SU-DHL-6 (cell line): Measurements from ENCODE around the gene UTP18.

Source experiments
- H2AFZ ChIP-seq: fragments of 200-600 bp; sonication (generic); 2 replicates; pipeline ENCODE4 v1.6.1; 2014; ENCODE audit warnings: low read depth, mild to moderate bottlenecking, moderate library complexity, mixed read lengths, antibody characterized with exemption, low read length; ENCODE audit not compliant: severe bottlenecking
- H3F3A ChIP-seq: fragments of 200-600 bp; shearing (Covaris generic); 2 replicates; pipeline ENCODE4 v1.6.0; 2016; ENCODE audit warnings: antibody characterized with exemption, mild to moderate bottlenecking; ENCODE audit not compliant: insufficient read depth
- H3K27ac ChIP-seq: fragments of 200-600 bp; sonication (generic); 2 replicates; pipeline ENCODE4 v1.5.1; 2016; ENCODE audit warnings: low read depth, mild to moderate bottlenecking, low read length, moderate library complexity, mixed read lengths
- H3K27me3 ChIP-seq: fragments of 200-600 bp; sonication (generic), shearing (Covaris generic); 2 replicates; pipeline ENCODE4 v1.6.0; 2014; ENCODE audit warnings: mild to moderate bottlenecking, low read length
- H3K36me3 ChIP-seq: fragments of 200-600 bp; sonication (generic); 2 replicates; pipeline ENCODE4 v1.6.1; 2014; ENCODE audit warnings: mild to moderate bottlenecking, low read length, mixed read lengths
- H3K4me2 ChIP-seq: fragments of 300-600, 200-600 bp; shearing (Covaris generic), sonication (generic); 2 replicates; pipeline ENCODE4 v1.6.0; 2014; ENCODE audit warnings: low read length, low read depth, mild to moderate bottlenecking; ENCODE audit not compliant: poor library complexity, severe bottlenecking
- H3K4me3 ChIP-seq: fragments of 200-600 bp; sonication (generic); 2 replicates; pipeline ENCODE4 v1.5.1; 2014; ENCODE audit warnings: antibody characterized with exemption, low read length, mild to moderate bottlenecking, mixed read lengths; ENCODE audit not compliant: insufficient read depth, poor library complexity, severe bottlenecking
- H3K79me2 ChIP-seq: fragments of 200-600 bp; sonication (generic); 2 replicates; pipeline ENCODE4 v1.6.1; 2014; ENCODE audit warnings: mild to moderate bottlenecking, low read length, moderate library complexity; ENCODE audit not compliant: insufficient read depth
- H3K9ac ChIP-seq: fragments of 200-600 bp; sonication (generic); 2 replicates; pipeline ENCODE4 v1.7.0; 2014; ENCODE audit warnings: mild to moderate bottlenecking, low read length
- H3K9me2 ChIP-seq: fragments of 200-600 bp; sonication (generic); replicated peaks from 2 replicates; pipeline ENCODE4 v1.6.1; 2014; ENCODE audit warnings: low read length; ENCODE audit not compliant: insufficient read depth
- H3K9me3 ChIP-seq: fragments of 200-600 bp; sonication (generic); 2 replicates; pipeline ENCODE4 v1.6.1; 2014; ENCODE audit warnings: low read length, mixed read lengths; ENCODE audit not compliant: insufficient read depth
- H4K20me1 ChIP-seq: fragments of 200-600 bp; sonication (generic); 2 replicates; pipeline ENCODE4 v1.6.1; 2014; ENCODE audit warnings: low read depth, mild to moderate bottlenecking, antibody characterized with exemption, low read length, moderate library complexity, mixed read lengths
- EZH2phosphoT487 ChIP-seq: fragments of 200-600 bp; sonication (generic), shearing (Covaris generic); conservative IDR thresholded peaks from 2 replicates; pipeline ENCODE4 v1.6.1; 2018; ENCODE audit warnings: mild to moderate bottlenecking, antibody characterized with exemption, low read length, moderate library complexity, mixed read lengths
- TF ChIP-seq, protein P1 (sequence below): fragments of 200-600 bp; sonication (generic); IDR thresholded peaks from one replicate; pipeline ENCODE4 v1.5.1; 2017; ENCODE audit warnings: antibody characterized with exemption, mild to moderate bottlenecking, low read length, moderate library complexity; ENCODE audit not compliant: insufficient read depth, poor library complexity, severe bottlenecking

The UTP18 gene

DNA sequence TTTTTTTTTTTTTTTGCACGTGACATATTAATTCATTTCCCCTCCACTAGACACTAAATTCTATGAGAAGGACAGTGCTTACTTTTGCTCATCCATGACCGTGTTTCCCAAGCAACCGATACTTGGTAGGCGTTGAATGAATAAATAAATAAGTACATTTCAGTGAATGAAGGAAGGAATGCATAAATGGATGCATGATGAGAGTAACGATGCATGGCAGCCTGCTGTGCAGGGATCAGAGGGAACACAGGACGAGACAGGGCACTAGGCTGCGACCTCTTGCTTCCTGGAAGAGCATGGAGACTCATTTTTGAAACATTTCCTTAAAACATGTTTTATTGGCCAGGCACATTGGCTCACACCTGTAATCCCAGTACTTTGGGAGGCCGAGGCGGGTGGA, 84.2 kb downstream of the UTP18 start:
- Histone ChIP-seq H3F3A (no peaks in the 10 kb centered on the region), H4K20me1 (no peaks in the 10 kb centered on the region), H3K36me3 (no peaks in the 10 kb centered on the region), H2AFZ (no peak overlapping the region), H3K27ac (no peak overlapping the region), H3K9me2 (no peaks in the 10 kb centered on the region), H3K9ac (no peak overlapping the region), H3K4me3 (no peak overlapping the region), H3K27me3 (no peaks in the 10 kb centered on the region), H3K79me2 (no peaks in the 10 kb centered on the region), H3K4me2 (no peak overlapping the region), H3K9me3 (no peaks in the 10 kb centered on the region)
- no peak for TF ChIP-seq EZH2phosphoT487
- TF ChIP-seq, protein P1, sequence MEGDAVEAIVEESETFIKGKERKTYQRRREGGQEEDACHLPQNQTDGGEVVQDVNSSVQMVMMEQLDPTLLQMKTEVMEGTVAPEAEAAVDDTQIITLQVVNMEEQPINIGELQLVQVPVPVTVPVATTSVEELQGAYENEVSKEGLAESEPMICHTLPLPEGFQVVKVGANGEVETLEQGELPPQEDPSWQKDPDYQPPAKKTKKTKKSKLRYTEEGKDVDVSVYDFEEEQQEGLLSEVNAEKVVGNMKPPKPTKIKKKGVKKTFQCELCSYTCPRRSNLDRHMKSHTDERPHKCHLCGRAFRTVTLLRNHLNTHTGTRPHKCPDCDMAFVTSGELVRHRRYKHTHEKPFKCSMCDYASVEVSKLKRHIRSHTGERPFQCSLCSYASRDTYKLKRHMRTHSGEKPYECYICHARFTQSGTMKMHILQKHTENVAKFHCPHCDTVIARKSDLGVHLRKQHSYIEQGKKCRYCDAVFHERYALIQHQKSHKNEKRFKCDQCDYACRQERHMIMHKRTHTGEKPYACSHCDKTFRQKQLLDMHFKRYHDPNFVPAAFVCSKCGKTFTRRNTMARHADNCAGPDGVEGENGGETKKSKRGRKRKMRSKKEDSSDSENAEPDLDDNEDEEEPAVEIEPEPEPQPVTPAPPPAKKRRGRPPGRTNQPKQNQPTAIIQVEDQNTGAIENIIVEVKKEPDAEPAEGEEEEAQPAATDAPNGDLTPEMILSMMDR, result no peak

GRCh38 chr17:51346218-51346982, 86.1 kb downstream of the UTP18 start:
- H2AFZ ChIP-seq, result no peak overlapping the region
- TF ChIP-seq EZH2phosphoT487, result no peak
- TF ChIP-seq, protein P1, result no peak
- no peaks in the 10 kb centered on the region for H3K27me3 ChIP-seq

More at GRCh38 chr17:51346218-51346982, 86.1 kb downstream of the UTP18 start:
- Histone ChIP-seq H3K27ac (no peak overlapping the region), H4K20me1 (no peaks in the 10 kb centered on the region), H3F3A (no peaks in the 10 kb centered on the region), H3K79me2 (no peaks in the 10 kb centered on the region), H3K36me3 (no peaks in the 10 kb centered on the region), H3K9ac (no peak overlapping the region), H3K9me3 (no peaks in the 10 kb centered on the region), H3K4me3 (no peak overlapping the region), H3K9me2 (no peaks in the 10 kb centered on the region), H3K4me2 (no peak overlapping the region)
